A549 (cell line): ENCODE results near the gene CENATAC. TPM values are rescaled to one million over a fixed set of nuclear protein-coding genes. Genes with fewer than 3 reads are reported as not detected.
"Not testable (repeated sequence)": the region's sequence is repeated elsewhere in the genome, so short reads cannot be mapped to it uniquely, and the experiment has no call there.

Experiments used
- ATAC-seq, 2 experiments: fragments of 200-7000 bp in 1 of 2; fragments of >200 bp in 1 of 2; cut with Nextera tagmentation in 1 of 2; cut with Tn5 transposase in 1 of 2; 3 replicates each; pipeline versions ENCODE4 v1.8.0 to v1.9.1; 2018 to 2020; ENCODE audit warnings: mild to moderate bottlenecking in 1 of 2, moderate library complexity in 1 of 2
- CTCF ChIA-PET: fragments of 300-600 bp; sonication (Branson Sonifier 250); formaldehyde crosslinking; extraction: SDS; loops from one replicate; lab custom pipeline; 2021; ENCODE audit warnings: antibody characterized with exemption, inconsistent platforms; lab: Yijun Ruan, JAX
- POLR2A ChIA-PET: fragments of 350-600 bp; formaldehyde crosslinking; extraction: SDS; loops from one replicate; lab custom pipeline; 2021; ENCODE audit warnings: antibody characterized with exemption, inconsistent platforms; lab: Yijun Ruan, JAX
- DNase-seq, 2 experiments: peaks; one replicate each; pipeline versions ENCODE4 v3.0.0 to v3.0.0-alpha.2; 2011 to 2016; ENCODE audit warnings: low read depth in 1 of 2, low spot score in 1 of 2
- FAIRE-seq: peaks from 2 replicates; lab custom pipeline; 2011; peaks lifted over from hg19 to GRCh38; lab: Jason Lieb, UNC
- H3K27ac ChIP-seq, 2 experiments: fragments of >200 bp; sonication (Bioruptor Twin); formaldehyde crosslinking; 3 replicates each; pipeline ENCODE4 v1.5.1; 2016 to 2017
- H3K4me1 ChIP-seq: fragments of >200 bp; sonication (Bioruptor Twin); formaldehyde crosslinking; 3 replicates; pipeline ENCODE4 v1.6.1; 2016
- H3K4me2 ChIP-seq: fragments of >200 bp; sonication (Bioruptor Twin); formaldehyde crosslinking; 3 replicates; pipeline ENCODE4 v1.6.1; 2016
- H3K4me3 ChIP-seq: fragments of >200 bp; sonication (Bioruptor Twin); formaldehyde crosslinking; 3 replicates; pipeline ENCODE4 v1.5.1; 2016
- H3K9me3 ChIP-seq: fragments of >200 bp; sonication (Bioruptor Twin); formaldehyde crosslinking; 3 replicates; pipeline ENCODE4 v1.6.1; 2016
- CBX8 ChIP-seq: fragments of 200-600 bp; sonication (generic); IDR thresholded peaks from 2 replicates; pipeline ENCODE4 v1.6.1; 2016
- CHD2 ChIP-seq: fragments of 150-350 bp; IDR thresholded peaks from 2 replicates; pipeline ENCODE4 v1.6.1; 2014; ENCODE audit warnings: low read length; ENCODE audit not compliant: partially characterized antibody
- CTCF ChIP-seq: fragments of >200 bp; sonication (Bioruptor Twin); formaldehyde crosslinking; IDR thresholded peaks from 3 replicates; pipeline ENCODE4 v1.5.1; 2016
- E2F6 ChIP-seq: IDR thresholded peaks from 2 replicates; pipeline ENCODE4 v1.6.1; 2012; ENCODE audit warnings: low read depth, borderline replicate concordance
- EHF ChIP-seq: fragments of 250-450 bp; sonication (Bioruptor Pico); IDR thresholded peaks from 2 replicates; pipeline ENCODE4 v1.5.0; 2020; ENCODE audit warnings: mild to moderate bottlenecking
- EHMT2 ChIP-seq: fragments of 200-600 bp; sonication (generic); IDR thresholded peaks from 2 replicates; pipeline ENCODE4 v1.6.1; 2016; ENCODE audit warnings: antibody characterized with exemption, low read depth, mild to moderate bottlenecking, moderate library complexity
- ELK1 ChIP-seq: fragments of 150-350 bp; IDR thresholded peaks from 2 replicates; pipeline ENCODE4 v1.6.1; 2014; ENCODE audit warnings: low read depth, mild to moderate bottlenecking, low read length
- EP300 ChIP-seq, 2 experiments: fragments of >200 bp; sonication (Bioruptor Twin); formaldehyde crosslinking; IDR thresholded peaks; 2 replicates in 1 of 2; 3 replicates in 1 of 2; pipeline ENCODE4 v1.6.1; 2016 to 2017
- ESRRA ChIP-seq: fragments of 150-350 bp; IDR thresholded peaks from 2 replicates; pipeline ENCODE4 v1.6.1; 2014; ENCODE audit warnings: mild to moderate bottlenecking, low read length, borderline replicate concordance
- FOSL2 ChIP-seq, 2 experiments: fragments of 450-650 bp in 1 of 2; fragments of >200 bp in 1 of 2; sonication (Bioruptor Twin) in 1 of 2; formaldehyde crosslinking; IDR thresholded peaks; 2 replicates each; pipeline versions ENCODE4 v1.5.0 to v1.6.1; 2016 to 2020; ENCODE audit warnings: mild to moderate bottlenecking in 1 of 2, moderate library complexity in 1 of 2
- GATA3 ChIP-seq: IDR thresholded peaks from 2 replicates; pipeline ENCODE4 v1.6.1; 2012; ENCODE audit warnings: borderline replicate concordance
- HDAC2 ChIP-seq: fragments of 200-600 bp; sonication (generic); IDR thresholded peaks from 2 replicates; pipeline ENCODE4 v1.6.1; 2016
- HES2 ChIP-seq: fragments of >200 bp; sonication (Bioruptor Twin); formaldehyde crosslinking; IDR thresholded peaks from 2 replicates; pipeline ENCODE4 v1.6.1; 2016
- JUN ChIP-seq, 2 experiments: fragments of >200 bp; sonication (Bioruptor Twin); formaldehyde crosslinking; IDR thresholded peaks; 2 replicates in 1 of 2; 3 replicates in 1 of 2; pipeline ENCODE4 v1.6.1; 2016 to 2017
- JUNB ChIP-seq: fragments of >200 bp; sonication (Bioruptor Twin); formaldehyde crosslinking; IDR thresholded peaks from 2 replicates; pipeline ENCODE4 v1.6.1; 2016
- MAFK ChIP-seq: fragments of 450-650 bp; IDR thresholded peaks from 2 replicates; pipeline ENCODE4 v1.6.1; 2014; ENCODE audit not compliant: partially characterized antibody
- MAZ ChIP-seq: fragments of 150-350 bp; IDR thresholded peaks from 2 replicates; pipeline ENCODE4 v1.6.1; 2014; ENCODE audit warnings: antibody characterized with exemption, low read depth, low read length, borderline replicate concordance
- NR3C1 ChIP-seq: fragments of >200 bp; sonication (Bioruptor Twin); formaldehyde crosslinking; IDR thresholded peaks from 3 replicates; pipeline ENCODE4 v1.6.1; 2017
- PBX3 ChIP-seq: IDR thresholded peaks from 2 replicates; pipeline ENCODE4 v1.6.1; 2012
- RAD21 ChIP-seq, 2 experiments: fragments of >200 bp in 1 of 2; sonication (Bioruptor Twin) in 1 of 2; formaldehyde crosslinking in 1 of 2; IDR thresholded peaks in 1 of 2; conservative IDR thresholded peaks in 1 of 2; 2 replicates in 1 of 2; 3 replicates in 1 of 2; pipeline ENCODE4 v1.6.1; 2012 to 2018; ENCODE audit warnings: inconsistent platforms in 1 of 2
- RARB ChIP-seq: fragments of 250-450 bp; sonication (Bioruptor Pico); IDR thresholded peaks from 2 replicates; pipeline ENCODE4 v1.8.0; 2021; ENCODE audit warnings: mild to moderate bottlenecking, moderate library complexity
- RCOR1 ChIP-seq: fragments of 150-350 bp; IDR thresholded peaks from 2 replicates; pipeline ENCODE4 v1.6.1; 2014; ENCODE audit warnings: antibody characterized with exemption, low read length, low read depth
- RNF2 ChIP-seq: fragments of 200-600 bp; sonication (generic); IDR thresholded peaks from 2 replicates; pipeline ENCODE4 v1.6.1; 2016; ENCODE audit warnings: low read depth, mild to moderate bottlenecking, antibody characterized with exemption, moderate library complexity, borderline replicate concordance
- SREBF2 ChIP-seq: fragments of 450-650 bp; IDR thresholded peaks from 2 replicates; pipeline ENCODE4 v1.6.1; 2014; ENCODE audit warnings: mild to moderate bottlenecking, moderate library complexity
- TFCP2L1 ChIP-seq: fragments of 250-450 bp; sonication (Bioruptor Pico); IDR thresholded peaks from 2 replicates; pipeline ENCODE4 v1.5.0; 2021; ENCODE audit warnings: mild to moderate bottlenecking
- WGBS: methylation state at CpG from one replicate; pipeline ENCODE4 v1.1.6; 2017; ENCODE audit errors: missing lambda C conversion rate; 5-methylcytosine and 5-hydroxymethylcytosine counted together
- polyA plus RNA-seq, 4 experiments: library from polyadenylated mRNA; depleted of rRNA in 3 of 4; stranded (reverse); fragments of >200 nt; fragmentation: RNase III in 1 of 4; extraction: RNeasy Plus Mini Kit Qiagen cat#74134 plus additional on column Dnase treatment in 1 of 4; gene quantifications; 2 replicates in 3 of 4; 3 replicates in 1 of 4; pipeline ENCODE4 v1.2.3, GENCODE V29; 2011 to 2017

The CENATAC gene
- polyA plus RNA-seq, 2 of the 4 experiments (the other 2 are of a cell fraction), result 11.1 to 20.2 TPM

- 77% methylated on average over 3 of the region's 3 CpGs for WGBS
- DNase-seq (no peak), ATAC-seq (no peak), FAIRE-seq (no peak)
- ChIA-PET CTCF (interaction anchor here (0.7 kb wide), 1 partner anchor 13 kb away, joined by 4 read pairs; no protein-coding TSS in a partner anchor), POLR2A (no interaction called here)
- Histone ChIP-seq H3K4me1 (peaks cover 3% of the 10 kb centered on the region), H3K9me3 (no peaks in the 10 kb centered on the region), H3K27ac (no peak overlapping the region)
- TF ChIP-seq EHMT2, result no peak
- no peak for TF ChIP-seq ESRRA
- no peak for TF ChIP-seq RCOR1
- TF ChIP-seq GATA3, result no peak
- no peak for TF ChIP-seq EHF (CRISPR knock-in tag)
- TF ChIP-seq MAZ, result no peak
- no peak for TF ChIP-seq JUN (IDR thresholded peaks at IDR 0.05)
- TF ChIP-seq FOSL2 (IDR thresholded peaks at IDR 0.05), result no peak
- no peak for TF ChIP-seq FOSL2 (CRISPR knock-in tag; IDR thresholded peaks at IDR 0.05)
- TF ChIP-seq NR3C1, result no peak
- TF ChIP-seq RARB (CRISPR knock-in tag), result no peak
- no peak for TF ChIP-seq CTCF
- TF ChIP-seq RNF2, result no peak
- no peak for TF ChIP-seq E2F6
- TF ChIP-seq TFCP2L1, result no peak
- no peak for TF ChIP-seq PBX3
- no peak for TF ChIP-seq HES2
- TF ChIP-seq SREBF2, result no peak
- no peak for TF ChIP-seq HDAC2
- TF ChIP-seq, all 56 proteins: peak for 0
- H3K4me3 ChIP-seq, result no peak overlapping the region
- no peak overlapping the region for H3K4me2 ChIP-seq
These were observed 36.9 kb downstream of the CENATAC start for GRCh38 chr11:119034813-119035212.

- TF ChIP-seq CHD2 (no peak), EP300 (IDR thresholded peaks at IDR 0.05) (no peak), PBX3 (no peak), ELK1 (no peak), TFCP2L1 (no peak), MAFK (no peak), CBX8 (no peak), SREBF2 (no peak), JUN (IDR thresholded peaks at IDR 0.05) (no peak), RAD21 (conservative IDR thresholded peaks at IDR 0.05 in 1 of 2, IDR thresholded peaks at IDR 0.05 in 1 of 2) (no peak), ESRRA (no peak), JUNB (no peak)
- TF ChIP-seq, all 56 proteins: peak for 0
- H3K4me3 ChIP-seq, result no peak overlapping the region
- H3K4me1 ChIP-seq, result no peaks in the 10 kb centered on the region
- H3K4me2 ChIP-seq, result no peak overlapping the region
- WGBS, result 67% methylated on average over 5 of the region's 5 CpGs
- H3K9me3 ChIP-seq, result no peaks in the 10 kb centered on the region
- FAIRE-seq, result no peak
- no peak for ATAC-seq
- CTCF ChIA-PET, result interaction anchor here (1.9 kb wide), 1 partner anchor 17 kb away, joined by 8 read pairs; the partner anchor contains the start of gene HYOU1
- POLR2A ChIA-PET, result no interaction called here
- H3K27ac ChIP-seq, result no peak overlapping the region
- no peak for DNase-seq
These were observed 40.9 kb downstream of the CENATAC start for GRCh38 chr11:119038884-119039283.

- CTCF ChIA-PET, result interaction anchor here (1.9 kb wide), 1 partner anchor 17 kb away, joined by 8 read pairs; the partner anchor contains the start of gene HYOU1
- H3K4me3 ChIP-seq, ATAC-seq, DNase-seq, FAIRE-seq, H3K9me3 ChIP-seq, H3K4me1 ChIP-seq, H3K27ac ChIP-seq, POLR2A ChIA-PET, H3K4me2 ChIP-seq: not testable (repeated sequence)
- WGBS, result 65% methylated on average over 11 of the region's 11 CpGs
These were observed 41.5 kb downstream of the CENATAC start for GRCh38 chr11:119039471-119039870.
